Activated effector memory CD4-positive, alpha-beta T cell treated with Interleukin-2 at 50 U/mL for 16 hours (primary cell): ENCODE data around the gene TMPRSS15.
"Not testable (repeated sequence)": the region's sequence is repeated elsewhere in the genome, so short reads cannot be mapped to it uniquely, and the experiment has no call there.

Experiments
- DNase-seq: peaks from one replicate; pipeline ENCODE4 v3.0.0-alpha.2; 2020

Gene TMPRSS15

GRCh38 chr21:18403735-18404450, at the start of gene TMPRSS15:
TMPRSS15 (minus strand) TSS chr21:18403785; CDS start chr21:18403622, 163 bp downstream.
- no peak for DNase-seq

GRCh38 chr21:18451670-18452069, 48.1 kb upstream of the TMPRSS15 start:
- DNase-seq: no peak

- no peak for DNase-seq
Measured at GRCh38 chr21:18449605-18450550, 46.3 kb upstream of the TMPRSS15 start.

- DNase-seq: no peak
Measured at GRCh38 chr21:18443701-18444100, 40.1 kb upstream of the TMPRSS15 start.

- no peak for DNase-seq
Measured at GRCh38 chr21:18443085-18443484, 39.5 kb upstream of the TMPRSS15 start.

- no peak for DNase-seq
Measured at GRCh38 chr21:18430341-18430740, 26.8 kb upstream of the TMPRSS15 start.

GRCh38 chr21:18424276-18424675, 20.7 kb upstream of the TMPRSS15 start:
- no peak for DNase-seq

- no peak for DNase-seq
Measured at GRCh38 chr21:18417141-18417790, 13.7 kb upstream of the TMPRSS15 start.

GRCh38 chr21:18411565-18411964, 8.0 kb upstream of the TMPRSS15 start:
- DNase-seq: no peak

- no peak for DNase-seq
Measured at GRCh38 chr21:18409579-18409978, 6.0 kb upstream of the TMPRSS15 start.

- no peak for DNase-seq
Measured at GRCh38 chr21:18398843-18399242, 4.7 kb downstream of the TMPRSS15 start.

- no peak for DNase-seq
Measured at GRCh38 chr21:18387994-18388393, 15.6 kb downstream of the TMPRSS15 start.

- DNase-seq: no peak
Measured at GRCh38 chr21:18384771-18385170, 18.8 kb downstream of the TMPRSS15 start.

- DNase-seq: not testable (repeated sequence)
Measured at GRCh38 chr21:18382934-18383619, 20.5 kb downstream of the TMPRSS15 start.

- DNase-seq: no peak
Measured at GRCh38 chr21:18382141-18382540, 21.4 kb downstream of the TMPRSS15 start.

GRCh38 chr21:18373606-18374005, 30.0 kb downstream of the TMPRSS15 start:
- DNase-seq: no peak

GRCh38 chr21:18370301-18370700, 33.3 kb downstream of the TMPRSS15 start:
- DNase-seq: no peak

- no peak for DNase-seq
Measured at GRCh38 chr21:18369115-18369514, 34.5 kb downstream of the TMPRSS15 start.

- no peak for DNase-seq
Measured at GRCh38 chr21:18368205-18368604, 35.4 kb downstream of the TMPRSS15 start.

- DNase-seq: no peak
Measured at GRCh38 chr21:18356801-18357200, 46.8 kb downstream of the TMPRSS15 start.

- DNase-seq: no peak
Measured at GRCh38 chr21:18354947-18355346, 48.6 kb downstream of the TMPRSS15 start.

GRCh38 chr21:18350216-18350615, 53.4 kb downstream of the TMPRSS15 start:
- no peak for DNase-seq

GRCh38 chr21:18349468-18349867, 54.1 kb downstream of the TMPRSS15 start:
- no peak for DNase-seq
